Thyroid gland (tissue), 4 donors: ENCODE data around the gene CA12. TPM values are rescaled to one million over a fixed set of nuclear protein-coding genes. Genes with fewer than 3 reads are reported as not detected.
"Not testable (repeated sequence)": the region's sequence is repeated elsewhere in the genome, so short reads cannot be mapped to it uniquely, and the experiment has no call there.

Source experiments
- DNase-seq, 2 donors: peaks; one replicate each; pipeline ENCODE4 v3.0.0-alpha.2; 2019
- H3K27ac ChIP-seq, 3 donors: fragments of 200-600 bp; sonication (generic); 1 replicate in 2 of 3; 2 replicates in 1 of 3; pipeline ENCODE4 v1.5.1; 2016 to 2019; ENCODE audit warnings: mild to moderate bottlenecking in 1 of 3, moderate library complexity in 1 of 3
- H3K27me3 ChIP-seq: fragments of 200-600 bp; sonication (generic); one replicate; pipeline ENCODE4 v1.5.1; 2019
- H3K36me3 ChIP-seq, 2 donors: fragments of 200-600 bp; sonication (generic); one replicate each; pipeline ENCODE4 v1.5.1; 2016 to 2019
- H3K4me1 ChIP-seq, 2 donors: fragments of 200-600 bp; sonication (generic); one replicate each; pipeline ENCODE4 v1.5.1; 2017 to 2019
- H3K4me3 ChIP-seq, 3 donors: fragments of 200-600 bp; sonication (generic); replicated peaks in 1 of 3; 1 replicate in 2 of 3; 2 replicates in 1 of 3; pipeline ENCODE4 v1.5.1; 2016; ENCODE audit warnings: mild to moderate bottlenecking in 1 of 3
- H3K9me3 ChIP-seq: fragments of 200-600 bp; sonication (generic); one replicate; pipeline ENCODE4 v1.5.1; 2017
- POLR2A ChIP-seq, 2 donors: fragments of 450-650 bp; IDR thresholded peaks; one replicate each; pipeline ENCODE4 v1.6.1; 2017; ENCODE audit warnings: antibody characterized with exemption in 2 of 2, mild to moderate bottlenecking in 2 of 2, moderate library complexity in 1 of 2
- WGBS, 2 donors: methylation state at CpG; one replicate each; pipeline ENCODE4 v1.1.5; 2017; 5-methylcytosine and 5-hydroxymethylcytosine counted together
- intact Hi-C: fragments of 100-400 bp; cut with DNase I; formaldehyde crosslinking; loops from one replicate; pipeline ENCODE4 v1.15.1; 2023
- total RNA-seq, 4 donors: library from RNA; depleted of rRNA; stranded (reverse); fragments of >200 nt; gene quantifications; one replicate each; pipeline ENCODE4 v1.2.3, GENCODE V29; 2016
- TF ChIP-seq, protein P1 (sequence below), 6 experiments: fragments of 200-600 bp in 3 of 6; fragments of 450-650 bp in 3 of 6; sonication (generic) in 3 of 6; IDR thresholded peaks; one replicate each; pipeline ENCODE4 v1.5.1; 2016 to 2019; ENCODE audit warnings: antibody characterized with exemption in 6 of 6, mild to moderate bottlenecking in 2 of 6, inconsistent platforms in 1 of 6, moderate library complexity in 1 of 6

The CA12 gene
- total RNA-seq, 4 donors from 2014 or later = 0.33 to 21.9 (median 4.3) TPM

DNA sequence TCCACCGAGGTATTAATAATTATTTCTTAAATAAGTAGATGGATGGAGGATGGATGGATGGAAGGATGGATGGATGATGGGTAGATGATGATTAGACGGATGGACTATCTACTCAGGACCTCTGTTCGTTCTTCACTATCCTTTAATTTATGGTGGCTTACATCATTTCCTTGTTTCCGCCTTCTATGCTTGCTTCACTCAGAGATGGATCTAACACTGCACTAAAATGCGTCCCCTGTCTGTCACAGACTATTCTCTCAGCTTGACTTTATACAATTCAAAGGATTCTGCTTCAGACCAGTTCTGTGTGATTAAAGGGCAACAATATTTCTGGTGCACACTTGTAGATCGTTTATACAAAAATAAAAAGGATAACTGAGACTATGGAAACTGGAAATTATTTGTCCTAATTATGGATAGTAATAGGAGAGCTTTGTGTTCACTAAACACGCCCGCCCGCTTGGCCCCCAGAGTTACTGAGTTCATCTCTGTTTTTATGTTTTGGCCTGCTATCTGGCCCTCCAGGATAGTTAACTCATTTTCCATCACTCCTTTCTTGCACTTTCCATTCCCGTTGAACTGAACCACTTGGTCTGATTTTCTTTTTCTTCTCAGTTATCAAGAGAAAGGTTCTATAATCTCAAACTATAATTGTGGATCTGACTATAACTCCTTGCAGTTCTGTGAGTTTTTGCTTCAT, 41.4 kb upstream of the CA12 start:
- no peak for DNase-seq
- Histone ChIP-seq H3K27me3 (no peaks in the 10 kb centered on the region), H3K4me1 (no peaks in the 10 kb centered on the region), H3K4me3 (no peak overlapping the region), H3K36me3 (no peaks in the 10 kb centered on the region), H3K27ac (no peak overlapping the region), H3K9me3 (no peaks in the 10 kb centered on the region)
- intact Hi-C loops = no loop called here
- 86 to 88% methylated on average over 10 of the region's 10 CpGs for WGBS, 2 donors
- no peak for TF ChIP-seq POLR2A (IDR thresholded peaks at IDR 0.05)
- TF ChIP-seq, protein P1, sequence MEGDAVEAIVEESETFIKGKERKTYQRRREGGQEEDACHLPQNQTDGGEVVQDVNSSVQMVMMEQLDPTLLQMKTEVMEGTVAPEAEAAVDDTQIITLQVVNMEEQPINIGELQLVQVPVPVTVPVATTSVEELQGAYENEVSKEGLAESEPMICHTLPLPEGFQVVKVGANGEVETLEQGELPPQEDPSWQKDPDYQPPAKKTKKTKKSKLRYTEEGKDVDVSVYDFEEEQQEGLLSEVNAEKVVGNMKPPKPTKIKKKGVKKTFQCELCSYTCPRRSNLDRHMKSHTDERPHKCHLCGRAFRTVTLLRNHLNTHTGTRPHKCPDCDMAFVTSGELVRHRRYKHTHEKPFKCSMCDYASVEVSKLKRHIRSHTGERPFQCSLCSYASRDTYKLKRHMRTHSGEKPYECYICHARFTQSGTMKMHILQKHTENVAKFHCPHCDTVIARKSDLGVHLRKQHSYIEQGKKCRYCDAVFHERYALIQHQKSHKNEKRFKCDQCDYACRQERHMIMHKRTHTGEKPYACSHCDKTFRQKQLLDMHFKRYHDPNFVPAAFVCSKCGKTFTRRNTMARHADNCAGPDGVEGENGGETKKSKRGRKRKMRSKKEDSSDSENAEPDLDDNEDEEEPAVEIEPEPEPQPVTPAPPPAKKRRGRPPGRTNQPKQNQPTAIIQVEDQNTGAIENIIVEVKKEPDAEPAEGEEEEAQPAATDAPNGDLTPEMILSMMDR (IDR thresholded peaks at IDR 0.05) = no peak

DNA sequence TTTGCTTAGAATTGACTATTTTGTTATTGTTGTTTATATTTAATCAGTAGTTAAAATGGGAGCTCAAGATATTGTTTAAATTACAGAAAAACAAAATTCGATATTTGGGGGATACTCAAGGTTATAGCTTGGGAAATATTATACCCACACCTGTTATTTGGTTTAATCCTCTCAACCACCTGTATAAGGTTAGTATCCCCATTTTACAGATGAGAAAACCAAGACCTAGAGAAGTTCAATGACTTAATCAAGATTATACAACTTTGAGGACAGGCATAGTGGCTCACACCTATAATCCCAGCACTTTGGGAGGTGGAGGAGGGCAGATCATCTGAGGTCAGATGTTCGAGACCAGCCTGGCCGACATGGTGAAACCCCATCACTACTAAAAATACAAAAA, 39.8 kb upstream of the CA12 start:
- Histone ChIP-seq H3K36me3 (no peaks in the 10 kb centered on the region), H3K27ac (no peak overlapping the region), H3K4me3 (no peak overlapping the region), H3K27me3 (no peaks in the 10 kb centered on the region), H3K9me3 (no peaks in the 10 kb centered on the region), H3K4me1 (no peaks in the 10 kb centered on the region)
- TF ChIP-seq, protein P1 (IDR thresholded peaks at IDR 0.05) = no peak
- no peak for TF ChIP-seq POLR2A (IDR thresholded peaks at IDR 0.05)
- DNase-seq = no peak
- 89 to 93% methylated on average over 3 of the region's 3 CpGs for WGBS, 2 donors
- intact Hi-C loops = no loop called here

DNA sequence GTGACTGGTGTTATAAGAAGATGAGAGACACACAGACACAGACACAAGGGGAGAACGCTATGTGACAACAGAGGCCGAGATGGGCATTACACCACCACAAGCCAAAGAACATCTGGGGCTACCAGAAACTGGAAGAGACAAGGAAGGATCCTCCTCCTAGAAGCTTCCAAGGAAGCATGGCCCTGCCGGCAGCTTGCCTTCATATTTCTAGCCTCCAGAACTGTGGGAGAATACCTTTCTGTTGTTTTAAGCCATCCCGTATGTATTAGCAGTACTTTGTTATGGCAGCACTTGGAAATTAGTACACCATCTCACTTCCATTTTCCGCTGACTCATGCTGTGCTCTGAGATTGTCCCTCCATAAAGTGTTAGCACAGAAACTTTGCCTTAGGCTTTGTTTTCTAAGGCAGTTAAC, 38.7 kb upstream of the CA12 start:
- Histone ChIP-seq H3K9me3 (no peaks in the 10 kb centered on the region), H3K4me1 (no peaks in the 10 kb centered on the region), H3K4me3 (no peak overlapping the region), H3K27ac (no peak overlapping the region), H3K27me3 (no peaks in the 10 kb centered on the region), H3K36me3 (no peaks in the 10 kb centered on the region)
- intact Hi-C loops = no loop called here
- 83 to 89% methylated on average over 5 of the region's 5 CpGs for WGBS, 2 donors
- TF ChIP-seq, protein P1 (IDR thresholded peaks at IDR 0.05) = no peak
- no peak for TF ChIP-seq POLR2A (IDR thresholded peaks at IDR 0.05)
- no peak for DNase-seq

DNA sequence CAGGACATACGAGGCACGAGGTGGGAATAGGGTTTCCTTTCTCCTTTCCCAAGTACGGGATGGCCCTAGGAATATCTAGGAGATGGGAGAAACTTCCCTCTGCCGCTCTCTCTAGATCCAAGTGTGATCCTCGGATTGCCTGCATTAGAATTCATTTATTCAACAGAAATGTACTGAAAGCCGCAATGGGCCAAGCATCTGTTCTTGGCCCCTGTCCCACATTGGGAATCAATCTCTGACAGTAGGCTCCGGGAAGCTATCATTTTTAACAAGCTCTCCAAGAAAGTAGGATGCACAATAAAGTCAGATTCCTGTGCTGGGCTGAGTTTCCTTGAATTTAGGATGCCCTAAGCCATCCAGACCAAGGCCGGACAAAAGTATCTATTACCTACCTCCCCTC, 37.2 kb upstream of the CA12 start:
- H3K4me1 ChIP-seq = no peaks in the 10 kb centered on the region
- no peak overlapping the region for H3K27ac ChIP-seq
- intact Hi-C loops = no loop called here
- DNase-seq = no peak
- H3K4me3 ChIP-seq = no peak overlapping the region
- WGBS, 2 donors = 87 to 88% methylated on average over 8 of the region's 8 CpGs
- no peaks in the 10 kb centered on the region for H3K27me3 ChIP-seq
- TF ChIP-seq, protein P1 (IDR thresholded peaks at IDR 0.05) = no peak
- no peak for TF ChIP-seq POLR2A (IDR thresholded peaks at IDR 0.05)
- no peaks in the 10 kb centered on the region for H3K9me3 ChIP-seq
- no peaks in the 10 kb centered on the region for H3K36me3 ChIP-seq

DNA sequence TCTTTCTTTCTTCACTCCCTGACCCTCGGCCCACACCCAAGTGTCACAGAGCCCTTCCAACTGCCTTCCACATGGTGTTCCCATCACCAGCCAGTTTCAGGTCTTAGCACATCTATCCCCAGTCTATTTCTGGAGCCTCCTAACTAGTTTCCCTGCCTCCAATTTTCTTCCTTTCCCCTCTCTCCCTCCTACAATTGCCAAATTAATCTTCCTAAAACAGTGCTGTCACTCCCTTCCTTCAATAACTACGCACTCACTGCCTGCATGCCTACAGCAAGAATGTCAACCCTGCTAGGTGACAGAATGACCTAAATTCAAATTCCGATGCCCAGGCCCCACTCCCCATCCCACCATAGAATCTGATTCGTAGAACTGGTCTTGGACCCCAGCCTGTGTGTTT, 36.1 kb upstream of the CA12 start:
- H3K9me3 ChIP-seq = no peaks in the 10 kb centered on the region
- H3K27ac ChIP-seq = no peak overlapping the region
- no peaks in the 10 kb centered on the region for H3K4me1 ChIP-seq
- H3K4me3 ChIP-seq = no peak overlapping the region
- no peak for DNase-seq
- H3K36me3 ChIP-seq = no peaks in the 10 kb centered on the region
- intact Hi-C loops = no loop called here
- TF ChIP-seq POLR2A (IDR thresholded peaks at IDR 0.05) = no peak
- TF ChIP-seq, protein P1 (IDR thresholded peaks at IDR 0.05) = no peak
- no peaks in the 10 kb centered on the region for H3K27me3 ChIP-seq
- WGBS, 2 donors = 93 to 95% methylated on average over 4 of the region's 4 CpGs

DNA sequence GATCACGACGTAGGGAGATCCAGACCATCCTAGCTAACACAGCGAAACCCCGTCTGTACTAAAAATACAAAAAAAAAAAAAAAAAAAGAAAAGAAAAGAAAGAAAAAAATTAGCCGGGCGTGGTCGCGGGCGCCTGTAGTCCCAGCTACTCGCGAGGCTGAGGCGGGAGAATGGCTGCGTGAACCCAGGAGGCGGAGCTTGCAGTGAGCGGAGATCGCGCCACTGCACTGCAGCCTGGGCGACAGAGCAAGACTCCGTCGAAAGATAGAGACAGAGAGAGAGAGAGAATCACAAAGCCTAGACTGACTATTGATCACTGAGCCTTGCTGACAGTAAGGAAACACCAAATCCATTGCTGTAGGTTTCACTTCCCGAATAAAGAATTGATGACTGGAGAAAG, 35.6 kb upstream of the CA12 start:
- H3K36me3 ChIP-seq, H3K9me3 ChIP-seq, H3K4me3 ChIP-seq, intact Hi-C loops, H3K4me1 ChIP-seq, H3K27ac ChIP-seq, H3K27me3 ChIP-seq, DNase-seq: not testable (repeated sequence)
- 88 to 95% methylated on average over 21 of the region's 21 CpGs for WGBS, 2 donors
